ENCODE results near the gene CATSPER3. TPM values are rescaled to one million over a fixed set of nuclear protein-coding genes. Genes with fewer than 3 reads are reported as not detected.
A peak's percentile ranks its signal among the peaks of the same experiment; 100 is the strongest.

The CATSPER3 gene
- total and polyA plus RNA-seq, 2 of the 13 experiments (the other 11 are each of a cell fraction or from before 2014, with no cell fraction given): 0.33 to 0.37 TPM

DNA sequence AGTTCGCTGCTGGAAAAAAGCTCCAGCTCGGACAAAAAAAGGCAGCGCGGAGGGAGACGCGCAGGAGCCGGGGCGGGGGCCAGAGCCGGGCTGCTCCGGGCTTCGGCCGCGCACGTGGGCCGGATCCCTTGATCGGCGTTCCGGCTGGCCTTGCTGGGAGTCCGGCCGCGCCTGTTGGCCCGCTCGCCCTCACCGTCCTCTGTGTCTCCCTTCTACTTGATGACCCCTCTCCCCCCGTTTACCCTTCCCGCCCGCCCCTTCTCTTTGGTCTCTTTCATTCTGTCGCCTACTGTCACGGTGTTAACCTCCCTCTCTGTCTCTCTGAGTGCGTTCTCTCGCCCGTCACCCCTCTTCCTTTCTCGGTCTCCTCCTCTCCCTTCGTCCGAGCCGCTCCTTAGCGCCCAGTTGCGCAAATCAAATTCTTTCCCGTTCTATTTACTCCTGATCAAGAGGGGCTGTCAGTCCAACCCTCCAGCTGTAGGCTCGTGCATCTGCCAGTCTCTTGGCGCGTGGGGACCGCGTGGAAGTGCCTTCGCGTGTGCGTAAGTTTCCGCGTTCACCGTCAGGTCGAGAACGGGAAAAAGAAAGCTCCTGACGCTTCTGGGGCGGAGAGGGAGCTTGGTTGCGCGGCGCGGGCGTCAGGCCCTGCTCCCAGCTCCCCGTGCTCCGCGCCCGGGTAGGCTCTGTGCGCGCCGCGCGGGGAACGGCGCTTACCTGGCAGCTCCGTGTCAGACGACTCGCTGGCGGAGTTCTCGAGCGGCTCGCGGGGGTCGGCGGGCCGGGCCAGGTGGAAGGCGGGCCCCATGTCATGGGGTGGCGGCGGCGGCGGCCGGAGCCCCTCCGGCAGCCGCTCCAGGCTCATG, 65.5 kb downstream of the CATSPER3 start (continued):
- TF ChIP-seq, protein P1, sequence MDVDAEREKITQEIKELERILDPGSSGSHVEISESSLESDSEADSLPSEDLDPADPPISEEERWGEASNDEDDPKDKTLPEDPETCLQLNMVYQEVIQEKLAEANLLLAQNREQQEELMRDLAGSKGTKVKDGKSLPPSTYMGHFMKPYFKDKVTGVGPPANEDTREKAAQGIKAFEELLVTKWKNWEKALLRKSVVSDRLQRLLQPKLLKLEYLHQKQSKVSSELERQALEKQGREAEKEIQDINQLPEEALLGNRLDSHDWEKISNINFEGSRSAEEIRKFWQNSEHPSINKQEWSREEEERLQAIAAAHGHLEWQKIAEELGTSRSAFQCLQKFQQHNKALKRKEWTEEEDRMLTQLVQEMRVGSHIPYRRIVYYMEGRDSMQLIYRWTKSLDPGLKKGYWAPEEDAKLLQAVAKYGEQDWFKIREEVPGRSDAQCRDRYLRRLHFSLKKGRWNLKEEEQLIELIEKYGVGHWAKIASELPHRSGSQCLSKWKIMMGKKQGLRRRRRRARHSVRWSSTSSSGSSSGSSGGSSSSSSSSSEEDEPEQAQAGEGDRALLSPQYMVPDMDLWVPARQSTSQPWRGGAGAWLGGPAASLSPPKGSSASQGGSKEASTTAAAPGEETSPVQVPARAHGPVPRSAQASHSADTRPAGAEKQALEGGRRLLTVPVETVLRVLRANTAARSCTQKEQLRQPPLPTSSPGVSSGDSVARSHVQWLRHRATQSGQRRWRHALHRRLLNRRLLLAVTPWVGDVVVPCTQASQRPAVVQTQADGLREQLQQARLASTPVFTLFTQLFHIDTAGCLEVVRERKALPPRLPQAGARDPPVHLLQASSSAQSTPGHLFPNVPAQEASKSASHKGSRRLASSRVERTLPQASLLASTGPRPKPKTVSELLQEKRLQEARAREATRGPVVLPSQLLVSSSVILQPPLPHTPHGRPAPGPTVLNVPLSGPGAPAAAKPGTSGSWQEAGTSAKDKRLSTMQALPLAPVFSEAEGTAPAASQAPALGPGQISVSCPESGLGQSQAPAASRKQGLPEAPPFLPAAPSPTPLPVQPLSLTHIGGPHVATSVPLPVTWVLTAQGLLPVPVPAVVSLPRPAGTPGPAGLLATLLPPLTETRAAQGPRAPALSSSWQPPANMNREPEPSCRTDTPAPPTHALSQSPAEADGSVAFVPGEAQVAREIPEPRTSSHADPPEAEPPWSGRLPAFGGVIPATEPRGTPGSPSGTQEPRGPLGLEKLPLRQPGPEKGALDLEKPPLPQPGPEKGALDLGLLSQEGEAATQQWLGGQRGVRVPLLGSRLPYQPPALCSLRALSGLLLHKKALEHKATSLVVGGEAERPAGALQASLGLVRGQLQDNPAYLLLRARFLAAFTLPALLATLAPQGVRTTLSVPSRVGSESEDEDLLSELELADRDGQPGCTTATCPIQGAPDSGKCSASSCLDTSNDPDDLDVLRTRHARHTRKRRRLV (CRISPR knock-in tag; IDR thresholded peaks at IDR 0.05): no peak
- TF ChIP-seq ZBTB7B (CRISPR knock-in tag; IDR thresholded peaks at IDR 0.05): no peak; the same call in 1 of the 2 replicates
- TF ChIP-seq ZNF879 (CRISPR knock-in tag; IDR thresholded peaks at IDR 0.05): no peak
- no peak for TF ChIP-seq MTA3 (CRISPR knock-in tag; IDR thresholded peaks at IDR 0.05)
- TF ChIP-seq, protein P2, sequence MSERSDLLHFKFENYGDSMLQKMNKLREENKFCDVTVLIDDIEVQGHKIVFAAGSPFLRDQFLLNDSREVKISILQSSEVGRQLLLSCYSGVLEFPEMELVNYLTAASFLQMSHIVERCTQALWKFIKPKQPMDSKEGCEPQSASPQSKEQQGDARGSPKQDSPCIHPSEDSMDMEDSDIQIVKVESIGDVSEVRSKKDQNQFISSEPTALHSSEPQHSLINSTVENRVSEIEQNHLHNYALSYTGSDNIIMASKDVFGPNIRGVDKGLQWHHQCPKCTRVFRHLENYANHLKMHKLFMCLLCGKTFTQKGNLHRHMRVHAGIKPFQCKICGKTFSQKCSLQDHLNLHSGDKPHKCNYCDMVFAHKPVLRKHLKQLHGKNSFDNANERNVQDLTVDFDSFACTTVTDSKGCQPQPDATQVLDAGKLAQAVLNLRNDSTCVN (CRISPR knock-in tag; IDR thresholded peaks at IDR 0.05; ENCODE audit: borderline replicate concordance): 0 out of 2 replicates have a peak, but pooled peaks have one; percentile 25
- no peak for TF ChIP-seq CBX2 (IDR thresholded peaks at IDR 0.05; ENCODE audit: low read depth, low read length)
- no peak for TF ChIP-seq CBX2 (CRISPR knock-in tag; IDR thresholded peaks at IDR 0.05; ENCODE audit: low read depth)
- TF ChIP-seq ZNF10 (CRISPR knock-in tag; IDR thresholded peaks at IDR 0.05; ENCODE audit: borderline replicate concordance, low read depth): no peak
- TF ChIP-seq, protein P3, sequence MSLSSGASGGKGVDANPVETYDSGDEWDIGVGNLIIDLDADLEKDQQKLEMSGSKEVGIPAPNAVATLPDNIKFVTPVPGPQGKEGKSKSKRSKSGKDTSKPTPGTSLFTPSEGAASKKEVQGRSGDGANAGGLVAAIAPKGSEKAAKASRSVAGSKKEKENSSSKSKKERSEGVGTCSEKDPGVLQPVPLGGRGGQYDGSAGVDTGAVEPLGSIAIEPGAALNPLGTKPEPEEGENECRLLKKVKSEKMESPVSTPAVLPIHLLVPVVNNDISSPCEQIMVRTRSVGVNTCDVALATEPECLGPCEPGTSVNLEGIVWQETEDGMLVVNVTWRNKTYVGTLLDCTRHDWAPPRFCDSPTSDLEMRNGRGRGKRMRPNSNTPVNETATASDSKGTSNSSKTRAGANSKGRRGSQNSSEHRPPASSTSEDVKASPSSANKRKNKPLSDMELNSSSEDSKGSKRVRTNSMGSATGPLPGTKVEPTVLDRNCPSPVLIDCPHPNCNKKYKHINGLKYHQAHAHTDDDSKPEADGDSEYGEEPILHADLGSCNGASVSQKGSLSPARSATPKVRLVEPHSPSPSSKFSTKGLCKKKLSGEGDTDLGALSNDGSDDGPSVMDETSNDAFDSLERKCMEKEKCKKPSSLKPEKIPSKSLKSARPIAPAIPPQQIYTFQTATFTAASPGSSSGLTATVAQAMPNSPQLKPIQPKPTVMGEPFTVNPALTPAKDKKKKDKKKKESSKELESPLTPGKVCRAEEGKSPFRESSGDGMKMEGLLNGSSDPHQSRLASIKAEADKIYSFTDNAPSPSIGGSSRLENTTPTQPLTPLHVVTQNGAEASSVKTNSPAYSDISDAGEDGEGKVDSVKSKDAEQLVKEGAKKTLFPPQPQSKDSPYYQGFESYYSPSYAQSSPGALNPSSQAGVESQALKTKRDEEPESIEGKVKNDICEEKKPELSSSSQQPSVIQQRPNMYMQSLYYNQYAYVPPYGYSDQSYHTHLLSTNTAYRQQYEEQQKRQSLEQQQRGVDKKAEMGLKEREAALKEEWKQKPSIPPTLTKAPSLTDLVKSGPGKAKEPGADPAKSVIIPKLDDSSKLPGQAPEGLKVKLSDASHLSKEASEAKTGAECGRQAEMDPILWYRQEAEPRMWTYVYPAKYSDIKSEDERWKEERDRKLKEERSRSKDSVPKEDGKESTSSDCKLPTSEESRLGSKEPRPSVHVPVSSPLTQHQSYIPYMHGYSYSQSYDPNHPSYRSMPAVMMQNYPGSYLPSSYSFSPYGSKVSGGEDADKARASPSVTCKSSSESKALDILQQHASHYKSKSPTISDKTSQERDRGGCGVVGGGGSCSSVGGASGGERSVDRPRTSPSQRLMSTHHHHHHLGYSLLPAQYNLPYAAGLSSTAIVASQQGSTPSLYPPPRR (CRISPR knock-in tag; IDR thresholded peaks at IDR 0.05; ENCODE audit: borderline replicate concordance): no peak
- TF ChIP-seq, protein P4, sequence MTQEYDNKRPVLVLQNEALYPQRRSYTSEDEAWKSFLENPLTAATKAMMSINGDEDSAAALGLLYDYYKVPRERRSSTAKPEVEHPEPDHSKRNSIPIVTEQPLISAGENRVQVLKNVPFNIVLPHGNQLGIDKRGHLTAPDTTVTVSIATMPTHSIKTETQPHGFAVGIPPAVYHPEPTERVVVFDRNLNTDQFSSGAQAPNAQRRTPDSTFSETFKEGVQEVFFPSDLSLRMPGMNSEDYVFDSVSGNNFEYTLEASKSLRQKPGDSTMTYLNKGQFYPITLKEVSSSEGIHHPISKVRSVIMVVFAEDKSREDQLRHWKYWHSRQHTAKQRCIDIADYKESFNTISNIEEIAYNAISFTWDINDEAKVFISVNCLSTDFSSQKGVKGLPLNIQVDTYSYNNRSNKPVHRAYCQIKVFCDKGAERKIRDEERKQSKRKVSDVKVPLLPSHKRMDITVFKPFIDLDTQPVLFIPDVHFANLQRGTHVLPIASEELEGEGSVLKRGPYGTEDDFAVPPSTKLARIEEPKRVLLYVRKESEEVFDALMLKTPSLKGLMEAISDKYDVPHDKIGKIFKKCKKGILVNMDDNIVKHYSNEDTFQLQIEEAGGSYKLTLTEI (CRISPR knock-in tag; conservative IDR thresholded peaks at IDR 0.05): no peak
- TF ChIP-seq JUN (CRISPR knock-in tag; IDR thresholded peaks at IDR 0.05): no peak
- TF ChIP-seq, protein P5, sequence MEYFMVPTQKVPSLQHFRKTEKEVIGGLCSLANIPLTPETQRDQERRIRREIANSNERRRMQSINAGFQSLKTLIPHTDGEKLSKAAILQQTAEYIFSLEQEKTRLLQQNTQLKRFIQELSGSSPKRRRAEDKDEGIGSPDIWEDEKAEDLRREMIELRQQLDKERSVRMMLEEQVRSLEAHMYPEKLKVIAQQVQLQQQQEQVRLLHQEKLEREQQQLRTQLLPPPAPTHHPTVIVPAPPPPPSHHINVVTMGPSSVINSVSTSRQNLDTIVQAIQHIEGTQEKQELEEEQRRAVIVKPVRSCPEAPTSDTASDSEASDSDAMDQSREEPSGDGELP (IDR thresholded peaks at IDR 0.05; ENCODE audit: borderline replicate concordance, low read depth): peak; percentile 39; the same call in 1 of the 2 replicates
- TF ChIP-seq ZFP62 (CRISPR knock-in tag; IDR thresholded peaks at IDR 0.05): no peak
